ENCODE data around the gene FCRL6. TPM values are rescaled to one million over a fixed set of nuclear protein-coding genes. Genes with fewer than 3 reads are reported as not detected.

FCRL6 gene
- total RNA-seq, 3 donors from 2014 or later = 0.41 TPM; not detected in 2

DNA sequence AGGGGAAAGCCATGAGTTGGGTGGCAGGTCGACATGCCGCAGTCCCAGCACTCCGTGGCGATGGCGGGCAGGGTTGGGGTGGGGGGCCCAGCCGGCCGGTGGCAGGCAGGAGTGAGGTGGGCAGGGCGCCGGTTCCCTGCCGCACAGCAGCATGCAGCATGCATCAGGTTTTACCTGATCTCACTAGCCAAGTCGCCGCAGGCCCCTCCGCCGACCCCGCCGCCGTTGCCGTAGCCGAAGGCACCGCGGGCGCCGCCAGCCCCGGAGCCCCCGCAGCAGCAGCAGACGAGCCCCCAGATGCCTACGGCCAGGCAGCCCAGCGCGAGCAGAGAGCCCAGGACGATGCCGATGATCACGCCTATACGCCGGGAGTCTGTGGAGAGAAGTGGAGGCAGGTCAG, 53.5 kb downstream of the FCRL6 start:
- peak overlapping the region; percentile 88 for H3K4me3 Mint-ChIP-seq
- no peaks in the 10 kb centered on the region for H3K27me3 Mint-ChIP-seq (ENCODE audit: low read depth)
- ATAC-seq (no peak), DNase-seq (no peak)
- peaks cover 16% of the 10 kb centered on the region for H3K4me1 Mint-ChIP-seq (ENCODE audit: low read depth)
- H3K36me3 Mint-ChIP-seq (ENCODE audit: insufficient read depth) = no peaks in the 10 kb centered on the region
- no peaks in the 10 kb centered on the region for H3K9me3 Mint-ChIP-seq

DNA sequence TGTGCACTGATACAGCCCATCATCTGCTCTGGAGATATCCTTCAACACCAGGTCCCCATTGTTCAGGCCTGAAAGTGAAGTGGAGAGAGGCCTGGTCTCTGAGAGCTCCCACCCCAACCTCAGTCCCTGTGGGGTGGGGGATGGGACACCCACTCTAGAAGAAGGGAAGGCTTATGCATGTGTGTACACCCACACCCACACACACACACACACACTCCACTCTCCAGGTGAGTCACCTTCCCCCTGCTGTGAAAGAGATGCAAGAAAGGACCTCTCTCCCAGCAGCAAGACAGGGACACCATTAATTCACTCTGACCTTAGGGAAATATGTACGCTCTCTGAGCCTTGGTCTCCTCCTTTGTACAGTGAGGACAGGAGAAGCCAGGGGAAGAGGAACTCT, 54.4 kb downstream of the FCRL6 start:
- no peak overlapping the region for H3K4me3 Mint-ChIP-seq
- no peak for DNase-seq
- no peak for ATAC-seq
- no peaks in the 10 kb centered on the region for H3K27me3 Mint-ChIP-seq (ENCODE audit: low read depth)
- H3K36me3 Mint-ChIP-seq (ENCODE audit: insufficient read depth) = no peaks in the 10 kb centered on the region
- peaks cover 14% of the 10 kb centered on the region for H3K4me1 Mint-ChIP-seq (ENCODE audit: low read depth)
- H3K9me3 Mint-ChIP-seq = no peaks in the 10 kb centered on the region

GRCh38 chr1:159857889-159858288, 55.7 kb downstream of the FCRL6 start:
- DNase-seq = no peak

DNA sequence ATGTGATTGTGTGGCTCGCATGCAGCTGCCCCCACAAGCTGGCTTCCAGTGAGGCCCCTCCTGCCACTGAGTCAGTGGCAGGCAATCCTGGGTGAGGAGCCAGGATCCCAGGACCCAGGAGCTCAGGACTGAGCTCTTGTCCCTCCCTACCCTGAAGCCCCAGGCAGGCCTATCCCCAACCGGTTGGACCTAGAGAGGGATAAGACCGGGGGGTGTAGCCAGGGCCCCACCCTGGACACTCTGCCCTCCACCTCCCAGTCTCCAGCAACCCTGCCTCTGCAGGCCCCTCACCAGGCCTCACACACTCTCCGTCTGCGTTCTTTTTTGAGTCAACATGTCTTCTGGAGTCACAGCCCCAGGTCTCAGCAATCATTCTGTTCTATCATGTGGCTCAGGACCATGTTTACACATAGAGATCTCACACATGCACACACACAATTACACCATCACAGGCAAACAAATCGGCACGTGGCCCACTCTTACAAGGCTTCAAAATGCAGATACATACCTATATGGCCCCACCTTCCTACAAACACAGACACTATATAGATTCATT, 57.7 kb downstream of the FCRL6 start:
- peaks cover 5% of the 10 kb centered on the region for H3K4me1 Mint-ChIP-seq (ENCODE audit: low read depth)
- DNase-seq (no peak), ATAC-seq (no peak)
- H3K4me3 Mint-ChIP-seq = no peak overlapping the region
- no peaks in the 10 kb centered on the region for H3K27me3 Mint-ChIP-seq (ENCODE audit: low read depth)
- H3K36me3 Mint-ChIP-seq (ENCODE audit: insufficient read depth) = no peaks in the 10 kb centered on the region
- H3K9me3 Mint-ChIP-seq = no peaks in the 10 kb centered on the region

More at GRCh38 chr1:159857889-159858288, 55.7 kb downstream of the FCRL6 start:
- Mint-ChIP-seq H3K9me3 (no peaks in the 10 kb centered on the region), H3K4me3 (no peak overlapping the region), H3K36me3 (ENCODE audit: insufficient read depth) (no peaks in the 10 kb centered on the region), H3K4me1 (ENCODE audit: low read depth) (peaks cover 11% of the 10 kb centered on the region), H3K27me3 (ENCODE audit: low read depth) (no peaks in the 10 kb centered on the region)
- no peak for ATAC-seq

GRCh38 chr1:159860456-159860855, 58.3 kb downstream of the FCRL6 start:
- ATAC-seq = no peak
- Mint-ChIP-seq H3K9me3 (no peaks in the 10 kb centered on the region), H3K27me3 (ENCODE audit: low read depth) (no peaks in the 10 kb centered on the region), H3K4me3 (no peak overlapping the region), H3K36me3 (ENCODE audit: insufficient read depth) (no peaks in the 10 kb centered on the region), H3K4me1 (ENCODE audit: low read depth) (peaks cover under 1% of the 10 kb centered on the region)
- DNase-seq = no peak

DNA sequence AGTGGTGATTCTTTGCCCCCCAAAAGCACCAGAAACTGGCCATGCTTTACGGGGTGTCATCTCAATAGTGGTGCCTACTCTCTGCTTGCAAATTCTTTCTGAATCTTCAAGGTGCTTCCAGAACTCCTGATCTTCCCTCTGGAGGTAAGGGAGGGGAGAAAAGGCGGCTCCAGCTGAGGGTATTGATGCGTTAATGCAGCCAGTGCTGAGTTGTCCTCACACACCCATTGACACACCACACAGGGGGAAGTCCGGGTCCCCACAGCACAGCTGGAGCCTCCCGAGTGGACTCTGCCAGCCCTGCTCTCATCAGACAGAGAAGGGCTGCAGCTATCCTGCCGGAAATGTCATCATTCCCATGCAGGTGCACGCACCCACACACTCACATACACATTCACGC, 59.1 kb downstream of the FCRL6 start:
- H3K9me3 Mint-ChIP-seq = no peaks in the 10 kb centered on the region
- no peaks in the 10 kb centered on the region for H3K36me3 Mint-ChIP-seq (ENCODE audit: insufficient read depth)
- H3K4me3 Mint-ChIP-seq = no peak overlapping the region
- no peaks in the 10 kb centered on the region for H3K27me3 Mint-ChIP-seq (ENCODE audit: low read depth)
- ATAC-seq (no peak), DNase-seq (no peak)
- peaks cover 1% of the 10 kb centered on the region for H3K4me1 Mint-ChIP-seq (ENCODE audit: low read depth)

DNA sequence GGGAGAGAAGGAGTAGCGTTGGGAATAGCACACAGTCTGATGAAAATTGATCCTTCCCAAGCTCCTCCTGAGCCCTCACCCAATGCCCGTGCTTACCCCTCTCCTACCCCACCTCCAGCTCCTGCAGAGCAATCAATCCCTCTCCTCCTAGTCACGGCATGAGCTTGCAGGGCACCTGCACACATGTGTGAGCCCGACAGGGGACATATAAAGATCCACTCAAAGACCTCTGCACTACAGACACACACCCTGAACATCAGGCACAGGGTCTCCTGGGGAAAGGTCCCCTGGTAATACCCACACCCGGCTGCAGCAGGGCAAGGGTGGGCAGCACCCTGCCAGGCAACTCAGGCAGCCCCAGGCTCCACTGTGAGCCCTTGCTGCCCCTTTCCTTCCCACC, 59.9 kb downstream of the FCRL6 start:
- Mint-ChIP-seq H3K4me1 (ENCODE audit: low read depth) (peaks cover 9% of the 10 kb centered on the region), H3K36me3 (ENCODE audit: insufficient read depth) (no peaks in the 10 kb centered on the region), H3K27me3 (ENCODE audit: low read depth) (no peaks in the 10 kb centered on the region), H3K4me3 (no peak overlapping the region), H3K9me3 (no peaks in the 10 kb centered on the region)
- no peak for ATAC-seq
- no peak for DNase-seq

GRCh38 chr1:159862557-159862956, 60.4 kb downstream of the FCRL6 start, which contains the start of gene VSIG8:
Gene VSIG8, minus strand, starts transcription at chr1:159862657. Its CDS starts 136 bp downstream, at chr1:159862521.
- no peak for DNase-seq
- H3K4me1 Mint-ChIP-seq (ENCODE audit: low read depth) = peaks cover 11% of the 10 kb centered on the region
- H3K9me3 Mint-ChIP-seq = no peaks in the 10 kb centered on the region
- no peaks in the 10 kb centered on the region for H3K27me3 Mint-ChIP-seq (ENCODE audit: low read depth)
- ATAC-seq = no peak
- H3K4me3 Mint-ChIP-seq = no peak within 1 kb of the TSS
- no peaks in the 10 kb centered on the region for H3K36me3 Mint-ChIP-seq (ENCODE audit: insufficient read depth)

DNA sequence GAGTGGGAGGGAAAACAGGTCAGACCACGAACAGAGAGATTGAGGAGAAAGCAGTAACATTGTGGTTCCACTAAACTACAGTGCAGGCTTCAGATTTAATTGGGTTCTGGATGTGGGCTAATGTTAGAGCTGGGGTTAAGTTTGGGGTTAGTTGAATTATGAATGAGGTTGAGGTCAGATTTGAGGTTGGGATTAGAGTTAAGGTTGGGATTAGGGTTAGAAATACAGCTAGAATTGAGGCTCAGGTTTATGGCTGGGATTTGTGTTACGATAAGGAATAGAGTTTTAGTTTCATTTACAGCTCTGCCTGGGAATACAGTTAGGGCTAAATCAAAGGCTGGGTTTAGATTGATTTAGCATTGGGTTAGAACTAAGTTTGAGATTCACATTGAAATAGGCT, 62.1 kb downstream of the FCRL6 start:
- peaks cover 11% of the 10 kb centered on the region for H3K4me1 Mint-ChIP-seq (ENCODE audit: low read depth)
- no peaks in the 10 kb centered on the region for H3K9me3 Mint-ChIP-seq
- ATAC-seq = no peak
- no peak overlapping the region for H3K4me3 Mint-ChIP-seq
- no peak for DNase-seq
- H3K27me3 Mint-ChIP-seq (ENCODE audit: low read depth) = no peaks in the 10 kb centered on the region
- no peaks in the 10 kb centered on the region for H3K36me3 Mint-ChIP-seq (ENCODE audit: insufficient read depth)

Other genes starting within 250 kb of the FCRL6 start
- gene APCS, start 214.5 kb upstream of the FCRL6 start, total RNA-seq = under 1 TPM in 2 of 3 donors, not detected in 1; 0.25 to 0.43 TPM
- gene CRP, start 87.8 kb upstream of the FCRL6 start, total RNA-seq = under 1 TPM; 0.18 to 0.81 (median 0.68) TPM
- 10 to 100 TPM; 30.2 to 36.7 (median 36.3) TPM for gene DUSP23, start 21.4 kb upstream of the FCRL6 start, total RNA-seq
- gene SLAMF8, start 24.5 kb downstream of the FCRL6 start, total RNA-seq = 1 to 10 TPM in 2 of 3 donors, under 1 TPM in 1; 0.98 to 1.3 (median 1.2) TPM
- not detected for gene VSIG8, start 60.3 kb downstream of the FCRL6 start, total RNA-seq
- 1 to 10 TPM in 1 of 3 donors, under 1 TPM in 2; 0.82 to 1.2 (median 0.82) TPM for gene CFAP45, start 97.8 kb downstream of the FCRL6 start, total RNA-seq
- 100 to 1,000 TPM; 338 to 362 (median 353) TPM for gene TAGLN2, start 123.1 kb downstream of the FCRL6 start, total RNA-seq
- under 1 TPM; 0.11 to 0.20 (median 0.16) TPM for gene IGSF9, start 143.3 kb downstream of the FCRL6 start, total RNA-seq
- gene SLAMF9, start 151.9 kb downstream of the FCRL6 start, total RNA-seq = not detected
- gene PIGM, start 229.6 kb downstream of the FCRL6 start, total RNA-seq = 1 to 10 TPM; 4.1 to 5.7 (median 4.5) TPM

All from activated T-cell treated with anti-CD3 and anti-CD28 coated beads, Interleukin-2, amount 50 U/mL, for 4 hours (primary cell).